B cell (primary cell): ENCODE measurements around the gene PROC. TPM values are rescaled to one million over a fixed set of nuclear protein-coding genes. Genes with fewer than 3 reads are reported as not detected.

ENCODE experiments used
- ATAC-seq: fragments of 200-7000 bp; cut with Tn5 transposase; one replicate; pipeline ENCODE4 v1.10.0; 2021; ENCODE audit warnings: low read depth, mild to moderate bottlenecking, moderate number of reproducible peaks, moderate library complexity
- CTCF ChIA-PET: fragments of 350-600 bp; sonication (Branson Sonifier 250); formaldehyde crosslinking; loops from one replicate; lab custom pipeline; 2021; ENCODE audit warnings: antibody characterized with exemption, inconsistent platforms; lab: Charles Lee
- POLR2A ChIA-PET: fragments of 350-600 bp; sonication (Branson Sonifier 250); formaldehyde crosslinking; loops from one replicate; lab custom pipeline; 2021; ENCODE audit warnings: antibody characterized with exemption; lab: Charles Lee
- DNase-seq: peaks from one replicate; pipeline ENCODE4 v3.0.0; 2013
- H2AFZ ChIP-seq: 2 replicates; pipeline ENCODE4 v1.6.1; 2012; ENCODE audit warnings: mild to moderate bottlenecking, low read depth, low read length; ENCODE audit not compliant: insufficient read depth, poor library complexity, severe bottlenecking
- H3K27ac ChIP-seq, 2 donors: 1 replicate in 1 of 2; 2 replicates in 1 of 2; pipeline ENCODE4 v1.5.1; 2012 to 2013; ENCODE audit warnings: low read length in 2 of 2, mild to moderate bottlenecking in 2 of 2, moderate library complexity in 1 of 2
- H3K27me3 ChIP-seq, 4 experiments: fragments of 200-600 bp in 1 of 4; sonication (generic) in 1 of 4; replicated peaks in 1 of 4; 1 replicate in 2 of 4; 2 replicates in 2 of 4; pipeline versions ENCODE4 v1.6.1 to v1.7.0; 2013 to 2016; ENCODE audit warnings: low read length in 3 of 4, mild to moderate bottlenecking in 2 of 4, mixed read lengths in 1 of 4, moderate library complexity in 1 of 4; ENCODE audit not compliant: insufficient read depth in 4 of 4, control insufficient read depth in 3 of 4; ENCODE audit errors: control extremely low read depth in 1 of 4
- H3K36me3 ChIP-seq, 2 experiments: replicated peaks in 1 of 2; 1 replicate in 1 of 2; 2 replicates in 1 of 2; pipeline versions ENCODE4 v1.6.1 to v1.7.1; 2013; ENCODE audit warnings: low read length in 1 of 2; ENCODE audit not compliant: insufficient read depth in 2 of 2, control insufficient read depth in 1 of 2; ENCODE audit errors: control extremely low read depth in 1 of 2, extremely low read depth in 1 of 2
- H3K4me1 ChIP-seq, 2 donors: fragments of 200-600 bp in 1 of 2; sonication (generic) in 1 of 2; 1 replicate in 1 of 2; 2 replicates in 1 of 2; pipeline versions ENCODE4 v1.5.1 to v1.6.1; 2013 to 2017; ENCODE audit warnings: low read length in 2 of 2; ENCODE audit not compliant: control insufficient read depth in 2 of 2, insufficient read depth in 2 of 2
- H3K4me2 ChIP-seq: replicated peaks from 2 replicates; pipeline ENCODE3; 2012; ENCODE audit warnings: mild to moderate bottlenecking, low read depth, low read length; ENCODE audit not compliant: poor library complexity, severe bottlenecking
- H3K4me3 ChIP-seq, 5 experiments: fragments of 200-600 bp in 1 of 5; sonication (generic) in 1 of 5; 1 replicate in 3 of 5; 2 replicates in 2 of 5; pipeline versions ENCODE4 v1.5.1 to v1.7.0; 2011 to 2016; ENCODE audit warnings: low read length in 4 of 5, mild to moderate bottlenecking in 4 of 5, low read depth in 2 of 5, control low read depth in 1 of 5, moderate library complexity in 1 of 5; ENCODE audit not compliant: insufficient read depth in 1 of 5; ENCODE audit errors: control extremely low read depth in 1 of 5, extremely low read depth in 1 of 5
- H3K79me2 ChIP-seq: fragments of 200-600 bp; sonication (generic); one replicate; pipeline ENCODE4 v1.6.0; 2016; ENCODE audit warnings: low read length; ENCODE audit not compliant: control insufficient read depth, insufficient read depth
- H3K9ac ChIP-seq: fragments of 200-600 bp; sonication (generic); 2 replicates; pipeline ENCODE4 v1.6.1; 2017; ENCODE audit warnings: mild to moderate bottlenecking, low read length, moderate library complexity
- H3K9me3 ChIP-seq, 3 donors: one replicate each; pipeline versions ENCODE4 v1.6.1 to v1.7.1; 2013; ENCODE audit warnings: low read length in 2 of 3; ENCODE audit not compliant: control insufficient read depth in 2 of 3, insufficient read depth in 1 of 3; ENCODE audit errors: control extremely low read depth in 1 of 3
- H4K20me1 ChIP-seq: 2 replicates; pipeline ENCODE4 v1.6.0; 2012; ENCODE audit warnings: mild to moderate bottlenecking, low read length; ENCODE audit not compliant: insufficient read depth, control insufficient read depth, poor library complexity, severe bottlenecking
- H3K27ac Mint-ChIP-seq: one replicate; pipeline ENCODE4 v1.8.0; 2021; ENCODE audit warnings: mixed read lengths
- H3K27me3 Mint-ChIP-seq: one replicate; pipeline ENCODE4 v1.8.0; 2021; ENCODE audit warnings: mixed read lengths
- H3K4me1 Mint-ChIP-seq: one replicate; pipeline ENCODE4 v1.8.0; 2021; ENCODE audit warnings: mixed read lengths
- H3K4me3 Mint-ChIP-seq: one replicate; pipeline ENCODE4 v1.8.0; 2021; ENCODE audit warnings: mixed read lengths
- H3K9me3 Mint-ChIP-seq: one replicate; pipeline ENCODE4 v1.8.0; 2022; ENCODE audit warnings: mixed read lengths; ENCODE audit not compliant: insufficient read depth
- CTCF ChIP-seq: fragments of 200-600 bp; IDR thresholded peaks from one replicate; pipeline ENCODE4 v1.8.0; 2022; ENCODE audit warnings: antibody characterized with exemption, mild to moderate bottlenecking
- EZH2 ChIP-seq: IDR thresholded peaks from 2 replicates; pipeline ENCODE4 v1.6.1; 2012; ENCODE audit warnings: borderline replicate concordance, low read depth, mild to moderate bottlenecking, moderate library complexity, low read length; ENCODE audit not compliant: insufficient read depth, poor library complexity, severe bottlenecking
- WGBS: methylation state at CpG from one replicate; pipeline ENCODE4 v1.1.5; 2013; ENCODE audit warnings: missing lambda C conversion rate; ENCODE audit not compliant: insufficient coverage; 5-methylcytosine and 5-hydroxymethylcytosine counted together
- intact Hi-C: fragments of 100-400 bp; cut with micrococcal nuclease; formaldehyde crosslinking; loops from one replicate; pipeline ENCODE4 v1.10.0; 2022
- polyA plus RNA-seq: library from polyadenylated mRNA; depleted of rRNA; stranded (reverse); fragments of >200 nt; gene quantifications from 2 replicates; pipeline ENCODE4 v1.2.3, GENCODE V29; 2012
- total RNA-seq, 2 donors: library from RNA; stranded (reverse); fragments of 120-200 nt in 1 of 2; gene quantifications; 1 replicate in 1 of 2; 2 replicates in 1 of 2; pipeline versions ENCODE4 v1.2.3 to v1.2.4, GENCODE V29; 2013 to 2022

PROC gene
- total and polyA plus RNA-seq, 2 donors (not counting 1 experiment from before 2014, with no cell fraction given), result 0.40 TPM; not detected in 1

GRCh38 chr2:127425540-127426490, 7.6 kb downstream of the PROC start:
- Histone ChIP-seq H2AFZ (no peak overlapping the region), H3K4me2 (no peak overlapping the region), H3K79me2 (peaks cover 3% of the 10 kb centered on the region), H3K4me3 (no peak overlapping the region), H3K4me1 (peaks cover 15 to 16% of the 10 kb centered on the region in 2 donors), H3K9me3 (no peaks in the 10 kb centered on the region), H3K9ac (no peak overlapping the region), H4K20me1 (peaks cover 11% of the 10 kb centered on the region), H3K27ac (no peak overlapping the region), H3K36me3 (no peaks in the 10 kb centered on the region), H3K27me3 (peaks cover 0 to 17% (median 7%) of the 10 kb centered on the region in 4 experiments)
- intact Hi-C loops, result no loop called here
- no peak for TF ChIP-seq EZH2
- TF ChIP-seq CTCF, result no peak
- Mint-ChIP-seq H3K27ac (no peak overlapping the region), H3K9me3 (no peaks in the 10 kb centered on the region), H3K4me3 (no peak overlapping the region), H3K4me1 (peaks cover 15% of the 10 kb centered on the region), H3K27me3 (no peaks in the 10 kb centered on the region)
- ChIA-PET CTCF (interaction anchor here (1.8 to 2.0 kb wide), 2 partner anchors 10 to 54 kb away, joined by 6 to 9 read pairs; no protein-coding TSS in a partner anchor), POLR2A (no interaction called here)
- no peak for ATAC-seq
- 96% methylated on average over 15 of the region's 16 CpGs for WGBS
- no peak for DNase-seq
